HG03108 (cell line): ENCODE results near the gene CHML.
"Not testable (repeated sequence)": the region's sequence is repeated elsewhere in the genome, so short reads cannot be mapped to it uniquely, and the experiment has no call there.

Experiments used
- ATAC-seq: cut with Tn5 transposase; IDR thresholded peaks from one replicate; pipeline ENCODE4 v1.9.1; 2021; ENCODE audit warnings: moderate library complexity; ENCODE audit not compliant: unreplicated experiment

Gene CHML

GRCh38 chr1:241640149-241640866 lies at the start of gene CHML, which contains the start of gene OPN3:
Gene CHML, minus strand, starts transcription at chr1:241640369. Its CDS starts 4,603 bp downstream, at chr1:241635766.
Gene OPN3, minus strand, starts transcription at chr1:241640369. Its CDS starts 115 bp downstream, at chr1:241640254.
- peak; percentile 92 for ATAC-seq

GRCh38 chr1:241688940-241689368 lies 48.8 kb upstream of the CHML start:
- ATAC-seq, result no peak

GRCh38 chr1:241684108-241684507 lies 43.9 kb upstream of the CHML start:
- ATAC-seq, result no peak

- no peak for ATAC-seq
Observed at GRCh38 chr1:241682921-241683320, 42.8 kb upstream of the CHML start.

- not testable (repeated sequence) for ATAC-seq
Observed at GRCh38 chr1:241681861-241682448, 41.8 kb upstream of the CHML start.

GRCh38 chr1:241679961-241680360 lies 39.8 kb upstream of the CHML start:
- no peak for ATAC-seq

- ATAC-seq, result no peak
Observed at GRCh38 chr1:241679404-241679803, 39.2 kb upstream of the CHML start.

- ATAC-seq, result no peak
Observed at GRCh38 chr1:241678536-241678935, 38.4 kb upstream of the CHML start.

- ATAC-seq, result peak; percentile 95
Observed at GRCh38 chr1:241677201-241677600, 37.0 kb upstream of the CHML start.

GRCh38 chr1:241675983-241676382 lies 35.8 kb upstream of the CHML start:
- ATAC-seq, result no peak

GRCh38 chr1:241674805-241675384 lies 34.7 kb upstream of the CHML start:
- no peak for ATAC-seq

- no peak for ATAC-seq
Observed at GRCh38 chr1:241672301-241672700, 32.1 kb upstream of the CHML start.

- no peak for ATAC-seq
Observed at GRCh38 chr1:241666419-241666818, 26.2 kb upstream of the CHML start.

GRCh38 chr1:241660424-241660972 lies 20.3 kb upstream of the CHML start:
- no peak for ATAC-seq

- ATAC-seq, result not testable (repeated sequence)
Observed at GRCh38 chr1:241659016-241659415, 18.8 kb upstream of the CHML start.

- ATAC-seq, result no peak
Observed at GRCh38 chr1:241658081-241658793, 18.1 kb upstream of the CHML start.

GRCh38 chr1:241654641-241655040 lies 14.5 kb upstream of the CHML start:
- no peak for ATAC-seq

- ATAC-seq, result no peak
Observed at GRCh38 chr1:241654019-241654418, 13.8 kb upstream of the CHML start.

- no peak for ATAC-seq
Observed at GRCh38 chr1:241652012-241652411, 11.8 kb upstream of the CHML start, which contains the start of gene WDR64. Gene WDR64, plus strand, starts transcription at chr1:241652281. Its CDS starts 204 bp downstream, at chr1:241652485.

GRCh38 chr1:241648159-241648558 lies 8.0 kb upstream of the CHML start:
- no peak for ATAC-seq

GRCh38 chr1:241647658-241648057 lies 7.5 kb upstream of the CHML start:
- ATAC-seq, result no peak
